Endothelial cell of umbilical vein (primary cell): ENCODE measurements around the gene MARCHF11. TPM values are rescaled to one million over a fixed set of nuclear protein-coding genes. Genes with fewer than 3 reads are reported as not detected.

Experiments used
- BruUV-seq: library from RNA; stranded (reverse); fragments of 400-500 nt; replicated peaks from 2 replicates; lab custom pipeline; 2021; lab: Mats Ljungman, UMichigan
- CTCF ChIA-PET: fragments of 300-600, 350-600 bp; sonication (Branson Sonifier 250); formaldehyde crosslinking; loops from one replicate; lab custom pipeline; 2021; ENCODE audit warnings: antibody characterized with exemption, inconsistent platforms; lab: Charles Lee
- POLR2A ChIA-PET: fragments of 300-600, 350-600 bp; sonication (Branson Sonifier 250); formaldehyde crosslinking; loops from one replicate; lab custom pipeline; 2021; ENCODE audit warnings: antibody characterized with exemption, inconsistent platforms; lab: Charles Lee
- DNase-seq: peaks from one replicate; pipeline ENCODE4 v3.0.0-alpha.2; 2011; ENCODE audit warnings: low read depth, low spot score
- FAIRE-seq: peaks from 2 replicates; lab custom pipeline; 2011; peaks lifted over from hg19 to GRCh38; lab: Jason Lieb, UNC
- H2AFZ ChIP-seq: 2 replicates; pipeline ENCODE4 v1.6.0; 2012; ENCODE audit warnings: low read depth, low read length, control low read depth, inconsistent platforms
- H3K27ac ChIP-seq: 2 replicates; pipeline ENCODE4 v1.5.1; 2011; ENCODE audit warnings: low read depth, mild to moderate bottlenecking, control low read depth, low read length, moderate library complexity; ENCODE audit not compliant: insufficient read depth
- H3K27me3 ChIP-seq, 2 experiments: 2 replicates each; pipeline versions ENCODE4 v1.6.0 to v1.6.1; 2011; ENCODE audit warnings: low read length in 2 of 2, mixed read lengths in 1 of 2; ENCODE audit not compliant: control insufficient read depth in 2 of 2, insufficient read depth in 2 of 2
- H3K36me3 ChIP-seq, 2 experiments: 2 replicates in 1 of 2; 3 replicates in 1 of 2; pipeline ENCODE4 v1.5.1; 2011; ENCODE audit warnings: low read length in 2 of 2, mild to moderate bottlenecking in 1 of 2, moderate library complexity in 1 of 2; ENCODE audit not compliant: control insufficient read depth in 2 of 2, insufficient read depth in 2 of 2; ENCODE audit errors: extremely low read depth in 1 of 2
- H3K4me1 ChIP-seq: 3 replicates; pipeline ENCODE4 v1.5.1; 2011; ENCODE audit warnings: mild to moderate bottlenecking, low read length; ENCODE audit not compliant: control insufficient read depth, insufficient read depth; ENCODE audit errors: extremely low read depth
- H3K4me2 ChIP-seq: 2 replicates; pipeline ENCODE4 v1.6.1; 2011; ENCODE audit warnings: low read length, control low read depth, mixed read lengths; ENCODE audit not compliant: insufficient read depth
- H3K4me3 ChIP-seq, 3 experiments: fragments of 200-600 bp in 1 of 3; sonication (generic), shearing (Covaris generic) in 1 of 3; replicated peaks in 1 of 3; 2 replicates each; pipeline ENCODE4 v1.5.1; 2011 to 2016; ENCODE audit warnings: control low read depth in 3 of 3, low read length in 3 of 3, mild to moderate bottlenecking in 2 of 3, inconsistent platforms in 1 of 3, low read depth in 1 of 3, moderate library complexity in 1 of 3; ENCODE audit not compliant: insufficient read depth in 1 of 3
- H3K79me2 ChIP-seq: 2 replicates; pipeline ENCODE4 v1.6.0; 2012; ENCODE audit warnings: low read length, inconsistent platforms; ENCODE audit not compliant: control insufficient read depth, insufficient read depth
- H3K9ac ChIP-seq: replicated peaks from 2 replicates; pipeline ENCODE3; 2011; ENCODE audit warnings: low read length, control low read depth; ENCODE audit not compliant: insufficient read depth; ENCODE audit errors: extremely low read depth
- H3K9me1 ChIP-seq: replicated peaks from 3 replicates; pipeline ENCODE4 v1.6.0; 2011; ENCODE audit warnings: mild to moderate bottlenecking, low read length; ENCODE audit not compliant: control insufficient read depth, insufficient read depth; ENCODE audit errors: extremely low read depth
- H3K9me3 ChIP-seq: replicated peaks from 2 replicates; pipeline ENCODE4 v1.5.1; 2012; ENCODE audit warnings: low read length, inconsistent platforms; ENCODE audit not compliant: control insufficient read depth, insufficient read depth
- H4K20me1 ChIP-seq: replicated peaks from 2 replicates; pipeline ENCODE3; 2011; ENCODE audit warnings: mild to moderate bottlenecking, low read length; ENCODE audit not compliant: control insufficient read depth, insufficient read depth; ENCODE audit errors: extremely low read depth
- EZH2 ChIP-seq: IDR thresholded peaks from 2 replicates; pipeline ENCODE4 v1.6.1; 2012; ENCODE audit warnings: borderline replicate concordance, low read depth, mild to moderate bottlenecking, moderate library complexity, low read length, inconsistent platforms; ENCODE audit not compliant: severe bottlenecking
- FOS ChIP-seq: IDR thresholded peaks from 2 replicates; pipeline ENCODE4 v1.6.1; 2011; ENCODE audit warnings: mild to moderate bottlenecking, low read length, moderate library complexity, borderline replicate concordance; ENCODE audit not compliant: insufficient read depth
- GATA2 ChIP-seq: IDR thresholded peaks from 2 replicates; pipeline ENCODE4 v1.7.0; 2011; ENCODE audit warnings: low read depth, mild to moderate bottlenecking, moderate library complexity, mixed read lengths, low read length; ENCODE audit not compliant: insufficient read length, insufficient read depth
- JUN ChIP-seq: IDR thresholded peaks from 2 replicates; pipeline ENCODE4 v1.6.1; 2011; ENCODE audit warnings: borderline replicate concordance, low read depth; ENCODE audit not compliant: insufficient read length, insufficient read depth
- dilution Hi-C: fragments of 300-500 bp; cut with MboI; formaldehyde crosslinking; loops from one replicate; pipeline ENCODE4 v1.15.0; 2019; ENCODE audit warnings: low sequenced_read_pairs; ENCODE audit not compliant: extremely low pct_ligation_motif_present
- intact Hi-C: fragments of 100-400 bp; cut with micrococcal nuclease; formaldehyde crosslinking; loops from one replicate; pipeline ENCODE4 v1.10.0; 2022
- polyA plus RNA-seq, 4 experiments: library from polyadenylated mRNA; depleted of rRNA in 3 of 4; stranded (reverse) in 3 of 4; unstranded in 1 of 4; fragments of >200 nt; gene quantifications; 2 replicates each; pipeline versions ENCODE4 v1.2.1 to v1.2.3, GENCODE V29; 2011 to 2012; ENCODE audit warnings: missing spikeins in 1 of 4
- total RNA-seq: library from RNA; stranded (reverse); gene quantifications from 2 replicates; pipeline ENCODE4 v1.2.3, GENCODE V29; 2021

Gene MARCHF11
- total and polyA plus RNA-seq, 2 donors (not counting 3 experiments of a cell fraction or from before 2014, with no cell fraction given): not detected

DNA sequence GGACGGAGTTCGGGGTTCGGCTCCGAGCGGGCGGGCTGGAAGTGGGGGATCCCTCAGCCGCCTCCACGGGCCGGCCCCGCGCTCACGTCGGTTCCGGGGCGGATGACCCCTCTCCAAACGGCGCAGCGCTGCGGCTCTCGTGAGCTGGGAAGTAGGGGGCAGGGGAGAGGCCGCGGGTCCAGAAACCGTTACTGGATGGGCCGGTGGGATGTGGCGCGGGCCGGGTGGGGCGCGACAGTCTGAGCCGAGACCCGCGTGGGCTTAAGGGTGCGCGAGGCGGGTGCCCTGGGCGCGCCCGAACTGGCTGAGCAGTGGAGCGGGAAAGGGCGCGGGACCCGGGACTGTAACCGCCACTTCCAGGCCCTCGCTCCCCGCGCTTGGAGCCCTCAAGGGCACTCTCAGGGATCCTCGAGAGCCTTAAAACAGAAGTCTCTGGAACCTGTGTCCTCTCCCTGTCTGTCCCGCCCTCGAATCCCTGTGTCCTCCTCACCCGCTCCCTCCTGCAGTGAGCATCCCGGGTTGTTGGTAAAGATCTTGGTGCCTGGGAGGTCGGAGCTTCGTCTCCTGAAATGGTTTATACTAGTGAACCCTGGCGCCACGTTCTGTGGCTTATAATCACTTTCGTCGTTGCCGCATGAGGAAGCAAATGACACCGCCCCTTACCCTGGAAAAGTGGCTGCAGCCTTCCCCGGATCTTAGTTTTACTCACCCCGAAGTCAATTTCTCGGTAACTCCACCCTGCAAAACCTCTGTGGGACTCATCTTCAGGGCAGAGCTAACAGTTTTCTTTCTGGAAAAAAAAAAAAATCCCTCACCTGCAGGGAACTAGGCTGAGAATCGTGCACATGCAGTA, 571 bp upstream of the MARCHF11 start:
- POLR2A ChIA-PET: no interaction called here
- no peaks in the 10 kb centered on the region for H3K36me3 ChIP-seq
- TF ChIP-seq JUN: no peak
- TF ChIP-seq FOS: no peak
- peak; percentile 83 for TF ChIP-seq EZH2
- no peaks in the 10 kb centered on the region for H3K9me3 ChIP-seq
- BruUV-seq: no TSS peak
- CTCF ChIA-PET: interaction anchor here (1.1 to 1.8 kb wide), 2 partner anchors 20 to 1075 kb away, joined by 3 to 11 read pairs; no protein-coding TSS in a partner anchor
- DNase-seq (no peak), FAIRE-seq (no peak)
- H3K4me2 ChIP-seq: no peak overlapping the region
- no peak overlapping the region for H3K9ac ChIP-seq
- H3K4me1 ChIP-seq: no peaks in the 10 kb centered on the region
- H3K79me2 ChIP-seq: no peaks in the 10 kb centered on the region
- H3K9me1 ChIP-seq: no peaks in the 10 kb centered on the region
- H4K20me1 ChIP-seq: no peaks in the 10 kb centered on the region
- peaks cover 22 to 36% of the 10 kb centered on the region in 2 experiments for H3K27me3 ChIP-seq
- intact Hi-C loops (no loop called here), dilution Hi-C loops (no loop called here)
- no peak overlapping the region for H3K4me3 ChIP-seq
- H2AFZ ChIP-seq: no peak overlapping the region
- H3K27ac ChIP-seq: no peak overlapping the region

GRCh38 chr5:16178745-16179372, 732 bp downstream of the MARCHF11 start:
- dilution Hi-C loops (no loop called here), intact Hi-C loops (no loop called here)
- H3K36me3 ChIP-seq: no peaks in the 10 kb centered on the region
- peaks cover 22 to 36% of the 10 kb centered on the region in 2 experiments for H3K27me3 ChIP-seq
- peak overlapping the region in 1 of 3 experiments; percentile 25 for H3K4me3 ChIP-seq
- H3K27ac ChIP-seq: no peak overlapping the region
- DNase-seq (peak; percentile 60), FAIRE-seq (peak; percentile 74)
- no peaks in the 10 kb centered on the region for H3K9me3 ChIP-seq
- ChIA-PET POLR2A (no interaction called here), CTCF (interaction anchor here (0.9 to 1.8 kb wide), 3 partner anchors 18 to 1073 kb away, joined by 3 to 11 read pairs (median 3); no protein-coding TSS in a partner anchor)
- no TSS peak for BruUV-seq
- H3K79me2 ChIP-seq: no peaks in the 10 kb centered on the region
- no peaks in the 10 kb centered on the region for H4K20me1 ChIP-seq
- TF ChIP-seq GATA2: no peak
- TF ChIP-seq EZH2: peak; percentile 83
- no peak overlapping the region for H3K9ac ChIP-seq
- H2AFZ ChIP-seq: no peak overlapping the region
- H3K4me2 ChIP-seq: no peak overlapping the region
- no peaks in the 10 kb centered on the region for H3K9me1 ChIP-seq
- H3K4me1 ChIP-seq: no peaks in the 10 kb centered on the region
